Measurements from ENCODE around the gene CBX1. TPM values are rescaled to one million over a fixed set of nuclear protein-coding genes. Genes with fewer than 3 reads are reported as not detected.

CBX1 gene
- total and polyA plus RNA-seq, 2 of the 8 experiments (the other 6 are each of a cell fraction or from before 2014, with no cell fraction given) = 38.7 to 173 TPM

DNA sequence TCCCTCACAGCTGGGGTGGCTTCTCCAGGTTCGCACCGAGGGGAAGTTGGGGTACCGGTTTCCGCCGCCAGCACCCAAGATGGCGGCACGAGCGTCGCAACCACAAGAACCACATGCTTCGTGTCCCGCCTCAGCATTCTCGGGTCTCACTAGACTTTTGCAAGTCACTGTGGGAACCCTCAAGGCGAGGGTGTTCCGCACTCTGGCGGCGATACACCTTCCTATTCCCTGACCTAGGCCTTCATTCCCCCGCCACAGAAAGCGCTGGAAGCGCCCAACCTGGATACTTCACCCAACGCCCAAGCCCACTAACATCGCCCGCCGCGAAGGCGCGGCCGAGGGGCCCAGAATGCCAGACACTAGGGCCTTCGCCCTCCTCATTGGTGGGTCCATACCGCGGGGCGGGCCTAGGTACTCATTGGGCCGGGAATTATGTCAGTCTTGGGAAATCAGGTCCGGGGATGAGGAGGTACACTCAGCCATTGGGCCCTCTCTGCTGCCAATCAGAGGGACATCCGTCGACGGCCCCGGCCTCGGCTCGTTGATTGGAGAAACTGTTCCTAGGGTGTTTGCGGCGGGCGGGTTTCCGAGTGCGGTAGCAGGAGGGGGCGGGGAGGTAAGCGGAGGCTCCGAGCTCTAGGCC is 53.4 kb downstream of the CBX1 start, which contains the start of gene NFE2L1 (continued):
- TF ChIP-seq CHD7 (IDR thresholded peaks at IDR 0.05; ENCODE audit: insufficient replicate concordance, low read length) (no peak), SAP30 (IDR thresholded peaks at IDR 0.05; ENCODE audit: insufficient read depth, insufficient replicate concordance, low read length) (no peak), RAD21 (IDR thresholded peaks at IDR 0.05 in 1 of 2, conservative IDR thresholded peaks at IDR 0.05 in 1 of 2; ENCODE audit: low read depth in 2 of 2, low read length in 2 of 2) (no peak), SP2 (IDR thresholded peaks at IDR 0.05; ENCODE audit: low read length) (peak; percentile 88), NRF1 (IDR thresholded peaks at IDR 0.05; ENCODE audit: low read depth, low read length) (no peak), JUND (IDR thresholded peaks at IDR 0.05; ENCODE audit: low read length) (no peak), CTBP2 (IDR thresholded peaks at IDR 0.05; ENCODE audit: borderline replicate concordance, insufficient read depth, insufficient read length, low read length) (no peak), TAF1 (IDR thresholded peaks at IDR 0.05; ENCODE audit: low read depth, low read length) (peak; percentile 97), POLR2A (IDR thresholded peaks at IDR 0.05; ENCODE audit: control extremely low read depth in 1 of 2, low read depth in 2 of 2, low read length in 2 of 2) (peak; percentile 69 to 95), SP1 (IDR thresholded peaks at IDR 0.05; ENCODE audit: low read depth, low read length) (peak; percentile 98), ASH2L (IDR thresholded peaks at IDR 0.05; ENCODE audit: low read length) (peak; percentile 36)
